ENCODE data around the gene RASGEF1B. TPM values are rescaled to one million over a fixed set of nuclear protein-coding genes. Genes with fewer than 3 reads are reported as not detected.

RASGEF1B gene
- total RNA-seq, 1 donor from 2014 or later = 13.5 TPM

DNA sequence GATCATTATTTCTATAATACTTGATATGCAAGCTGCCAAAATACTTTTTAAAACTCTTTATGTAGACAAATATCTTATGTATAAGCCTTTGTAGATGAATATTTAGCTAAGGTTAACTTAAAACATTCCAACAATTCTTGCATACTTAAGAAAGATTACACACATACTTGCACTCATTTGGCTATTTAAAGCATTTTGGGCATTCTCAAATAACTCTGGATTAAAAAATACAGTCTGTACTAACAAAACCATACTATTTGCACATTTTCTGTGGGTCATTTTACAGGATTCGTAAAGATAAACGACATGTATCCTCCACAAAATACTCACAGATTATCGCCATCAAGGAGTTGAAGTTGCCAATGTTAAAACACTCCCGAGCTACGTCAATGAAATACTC is 26.5 kb downstream of the RASGEF1B start:
- intact Hi-C loops (cut with DNase I) = no loop called here
- DNase-seq (ENCODE audit: extremely low spot score in 2 of 2) = no peak
- Histone ChIP-seq H3K9me3 (no peaks in the 10 kb centered on the region), H3K36me3 (peaks cover 0 to 14% of the 10 kb centered on the region in 2 donors), H3K27me3 (no peaks in the 10 kb centered on the region), H3K27ac (no peak overlapping the region), H3K4me1 (no peaks in the 10 kb centered on the region), H3K4me3 (no peak overlapping the region)
- no peak for TF ChIP-seq POLR2A (IDR thresholded peaks at IDR 0.05)
- TF ChIP-seq, protein P1, sequence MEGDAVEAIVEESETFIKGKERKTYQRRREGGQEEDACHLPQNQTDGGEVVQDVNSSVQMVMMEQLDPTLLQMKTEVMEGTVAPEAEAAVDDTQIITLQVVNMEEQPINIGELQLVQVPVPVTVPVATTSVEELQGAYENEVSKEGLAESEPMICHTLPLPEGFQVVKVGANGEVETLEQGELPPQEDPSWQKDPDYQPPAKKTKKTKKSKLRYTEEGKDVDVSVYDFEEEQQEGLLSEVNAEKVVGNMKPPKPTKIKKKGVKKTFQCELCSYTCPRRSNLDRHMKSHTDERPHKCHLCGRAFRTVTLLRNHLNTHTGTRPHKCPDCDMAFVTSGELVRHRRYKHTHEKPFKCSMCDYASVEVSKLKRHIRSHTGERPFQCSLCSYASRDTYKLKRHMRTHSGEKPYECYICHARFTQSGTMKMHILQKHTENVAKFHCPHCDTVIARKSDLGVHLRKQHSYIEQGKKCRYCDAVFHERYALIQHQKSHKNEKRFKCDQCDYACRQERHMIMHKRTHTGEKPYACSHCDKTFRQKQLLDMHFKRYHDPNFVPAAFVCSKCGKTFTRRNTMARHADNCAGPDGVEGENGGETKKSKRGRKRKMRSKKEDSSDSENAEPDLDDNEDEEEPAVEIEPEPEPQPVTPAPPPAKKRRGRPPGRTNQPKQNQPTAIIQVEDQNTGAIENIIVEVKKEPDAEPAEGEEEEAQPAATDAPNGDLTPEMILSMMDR (IDR thresholded peaks at IDR 0.05) = no peak
- no peak for TF ChIP-seq POLR2AphosphoS5 (IDR thresholded peaks at IDR 0.05; ENCODE audit: insufficient read depth in 1 of 2, low read depth in 1 of 2)

GRCh38 chr4:81442484-81443085 is 29.1 kb downstream of the RASGEF1B start:
- Histone ChIP-seq H3K27ac (no peak overlapping the region), H3K4me3 (no peak overlapping the region), H3K9me3 (no peaks in the 10 kb centered on the region), H3K27me3 (no peaks in the 10 kb centered on the region), H3K4me1 (no peaks in the 10 kb centered on the region), H3K36me3 (peaks cover 0 to 26% of the 10 kb centered on the region in 2 donors)
- intact Hi-C loops (cut with DNase I) = no loop called here
- TF ChIP-seq POLR2A (IDR thresholded peaks at IDR 0.05) = no peak
- TF ChIP-seq, protein P1 (IDR thresholded peaks at IDR 0.05) = no peak
- no peak for TF ChIP-seq POLR2AphosphoS5 (IDR thresholded peaks at IDR 0.05; ENCODE audit: insufficient read depth in 1 of 2, low read depth in 1 of 2)
- no peak for DNase-seq (ENCODE audit: extremely low spot score in 2 of 2)

DNA sequence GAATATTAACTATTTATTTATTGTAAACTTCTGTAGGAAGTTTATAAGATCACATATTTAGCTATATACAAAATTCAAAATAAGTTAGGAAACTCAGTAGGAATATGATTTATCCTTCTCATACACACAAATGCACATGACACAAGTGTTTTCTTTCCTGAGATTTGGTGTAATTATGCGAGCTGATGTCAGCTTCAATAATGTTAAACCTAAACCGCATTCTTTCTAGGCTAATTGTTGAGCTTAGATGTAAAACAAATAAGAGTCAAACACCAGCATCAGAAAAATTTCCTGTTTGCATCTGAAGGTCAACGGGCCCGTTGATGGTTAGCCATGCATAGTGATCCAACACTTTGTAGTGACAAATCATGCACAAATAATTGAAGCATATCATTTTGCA is 30.8 kb downstream of the RASGEF1B start:
- Histone ChIP-seq H3K4me1 (no peaks in the 10 kb centered on the region), H3K36me3 (peaks cover 0 to 26% of the 10 kb centered on the region in 2 donors), H3K4me3 (no peak overlapping the region), H3K27me3 (no peaks in the 10 kb centered on the region), H3K9me3 (no peaks in the 10 kb centered on the region), H3K27ac (no peak overlapping the region)
- TF ChIP-seq POLR2A (IDR thresholded peaks at IDR 0.05) = no peak
- TF ChIP-seq, protein P1 (IDR thresholded peaks at IDR 0.05) = no peak
- no peak for TF ChIP-seq POLR2AphosphoS5 (IDR thresholded peaks at IDR 0.05; ENCODE audit: insufficient read depth in 1 of 2, low read depth in 1 of 2)
- intact Hi-C loops (cut with DNase I) = no loop called here
- DNase-seq (ENCODE audit: extremely low spot score in 2 of 2) = no peak

- H3K36me3 ChIP-seq = peaks cover 0 to 22% of the 10 kb centered on the region in 2 donors
- TF ChIP-seq POLR2AphosphoS5 (IDR thresholded peaks at IDR 0.05; ENCODE audit: insufficient read depth in 1 of 2, low read depth in 1 of 2) (no peak), POLR2A (IDR thresholded peaks at IDR 0.05) (no peak)
- TF ChIP-seq, protein P1 (IDR thresholded peaks at IDR 0.05) = no peak
- no peak for DNase-seq (ENCODE audit: extremely low spot score in 2 of 2)
- H3K27me3 ChIP-seq = no peaks in the 10 kb centered on the region
- no peak overlapping the region for H3K4me3 ChIP-seq
- no peaks in the 10 kb centered on the region for H3K4me1 ChIP-seq
- no peaks in the 10 kb centered on the region for H3K9me3 ChIP-seq
- no peak overlapping the region for H3K27ac ChIP-seq
- intact Hi-C loops (cut with DNase I) = no loop called here
Observed at GRCh38 chr4:81436941-81437574, 34.6 kb downstream of the RASGEF1B start.

- no peaks in the 10 kb centered on the region for H3K9me3 ChIP-seq
- intact Hi-C loops (cut with DNase I) = no loop called here
- TF ChIP-seq, protein P1 (IDR thresholded peaks at IDR 0.05) = no peak
- TF ChIP-seq POLR2A (IDR thresholded peaks at IDR 0.05) (no peak), POLR2AphosphoS5 (IDR thresholded peaks at IDR 0.05; ENCODE audit: insufficient read depth in 1 of 2, low read depth in 1 of 2) (no peak)
- H3K27ac ChIP-seq = no peak overlapping the region
- H3K4me3 ChIP-seq = no peak overlapping the region
- no peaks in the 10 kb centered on the region for H3K4me1 ChIP-seq
- H3K27me3 ChIP-seq = no peaks in the 10 kb centered on the region
- H3K36me3 ChIP-seq = peaks cover 0 to 22% of the 10 kb centered on the region in 2 donors
- DNase-seq (ENCODE audit: extremely low spot score in 2 of 2) = no peak
Observed at GRCh38 chr4:81436096-81436495, 35.6 kb downstream of the RASGEF1B start.

Measured in vagina (tissue), 2 donors.